Omental fat pad (tissue), 4 donors: Measurements from ENCODE around the gene ZAR1L. TPM values are rescaled to one million over a fixed set of nuclear protein-coding genes. Genes with fewer than 3 reads are reported as not detected.
A peak's percentile ranks its signal among the peaks of the same experiment; 100 is the strongest.

Source experiments
- ATAC-seq: fragments of 150-250 bp; one replicate; pipeline ENCODE4 v1.9.1; 2016; ENCODE audit warnings: mild to moderate bottlenecking, moderate library complexity; ENCODE audit not compliant: low FRiP score
- DNase-seq: peaks from one replicate; pipeline ENCODE4 v3.0.0-alpha.2; 2019; ENCODE audit warnings: low spot score
- CTCF ChIP-seq, 3 donors: fragments of 450-650 bp; IDR thresholded peaks; one replicate each; pipeline ENCODE4 v1.5.1; 2016 to 2017; ENCODE audit warnings: antibody characterized with exemption in 3 of 3, mild to moderate bottlenecking in 3 of 3, moderate library complexity in 2 of 3
- total RNA-seq, 4 donors: library from RNA; depleted of rRNA; stranded (reverse); fragments of >200 nt; gene quantifications; one replicate each; pipeline ENCODE4 v1.1.0, GENCODE V29; 2016

ZAR1L gene
- total RNA-seq, 4 donors from 2014 or later: not detected

- no peak for ATAC-seq
- no peak for DNase-seq
- no peak for TF ChIP-seq CTCF (IDR thresholded peaks at IDR 0.05)
Observed at GRCh38 chr13:32259116-32259515, 56.0 kb downstream of the ZAR1L start.

GRCh38 chr13:32257649-32258048, 57.5 kb downstream of the ZAR1L start:
- DNase-seq (no peak), ATAC-seq (no peak)
- no peak for TF ChIP-seq CTCF (IDR thresholded peaks at IDR 0.05)

- ATAC-seq (no peak), DNase-seq (no peak)
- no peak for TF ChIP-seq CTCF (IDR thresholded peaks at IDR 0.05)
Observed at GRCh38 chr13:32256243-32256642, 58.9 kb downstream of the ZAR1L start.

GRCh38 chr13:32255724-32256109, 59.4 kb downstream of the ZAR1L start:
- ATAC-seq (no peak), DNase-seq (no peak)
- no peak for TF ChIP-seq CTCF (IDR thresholded peaks at IDR 0.05)

GRCh38 chr13:32254916-32255723, 60.0 kb downstream of the ZAR1L start:
- no peak for DNase-seq
- no peak for ATAC-seq
- no peak for TF ChIP-seq CTCF (IDR thresholded peaks at IDR 0.05)

- DNase-seq (no peak), ATAC-seq (no peak)
- TF ChIP-seq CTCF (IDR thresholded peaks at IDR 0.05): no peak
Observed at GRCh38 chr13:32254416-32254815, 60.7 kb downstream of the ZAR1L start.

- no peak for DNase-seq
- no peak for TF ChIP-seq CTCF (IDR thresholded peaks at IDR 0.05)
- ATAC-seq: peak; percentile 44
Observed at GRCh38 chr13:32253911-32254399, 61.2 kb downstream of the ZAR1L start.
